ENCODE measurements around the gene ARL15. TPM values are rescaled to one million over a fixed set of nuclear protein-coding genes. Genes with fewer than 3 reads are reported as not detected.
A peak's percentile ranks its signal among the peaks of the same experiment; 100 is the strongest.

ARL15 gene
- total and polyA plus RNA-seq, 3 experiments from 2014 or later: 5.6 to 18.8 (median 6.5) TPM

DNA sequence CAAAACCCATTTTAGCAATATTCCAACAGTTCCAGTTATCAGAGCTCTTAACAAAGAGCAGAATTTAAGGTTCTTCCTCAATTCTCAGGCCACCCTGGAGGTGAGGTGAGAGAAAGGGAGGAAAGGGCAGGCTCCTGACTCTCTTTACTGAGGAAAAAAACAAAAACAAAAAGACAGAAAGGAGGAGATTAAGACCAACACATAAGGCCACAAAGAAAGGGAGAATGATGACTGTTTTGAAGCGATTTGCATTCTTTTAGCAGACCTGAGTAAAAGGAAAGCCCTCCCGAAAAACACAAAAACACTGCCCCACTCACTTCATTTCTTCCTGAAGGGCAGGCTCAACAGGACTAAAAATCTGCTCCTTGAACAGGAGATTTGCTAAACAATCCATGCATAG lies 300.5 kb downstream of the ARL15 start:
- Mint-ChIP-seq H3K27ac (peak overlapping the region in 3 of 8 donors; percentile 1 to 91 (median 40)), H3K9me3 (peaks cover 2 to 10% (median 7%) of the 10 kb centered on the region in 5 donors), H3K27me3 (no peaks in the 10 kb centered on the region), H3K4me1 (no peaks in the 10 kb centered on the region), H3K36me3 (peaks cover 6 to 27% (median 17%) of the 10 kb centered on the region in 3 donors), H3K4me3 (no peak overlapping the region)
- no peaks in the 10 kb centered on the region for H3K36me3 ChIP-seq (ENCODE audit: insufficient read depth, low read length)
- DNase-seq: no peak
- CTCF ChIA-PET: no interaction called here
- no peak overlapping the region for H3K4me3 ChIP-seq (ENCODE audit: low read length)
- no peak overlapping the region for H3K27ac ChIP-seq (ENCODE audit: low read depth, low read length)
- H3K27me3 ChIP-seq (ENCODE audit: insufficient read depth, low read length, poor library complexity, severe bottlenecking): no peaks in the 10 kb centered on the region
- POLR2A ChIA-PET: no interaction called here
- H3K4me1 ChIP-seq (ENCODE audit: insufficient read depth, low read length): no peaks in the 10 kb centered on the region
- H3K9me3 ChIP-seq (ENCODE audit: low read length): no peaks in the 10 kb centered on the region

GRCh38 chr5:54009357-54009756 lies 301.0 kb downstream of the ARL15 start:
- H3K9me3 Mint-ChIP-seq: peaks cover 0 to 7% (median 6%) of the 10 kb centered on the region in 5 donors
- no peaks in the 10 kb centered on the region for H3K9me3 ChIP-seq (ENCODE audit: low read length)
- H3K4me3 ChIP-seq (ENCODE audit: low read length): no peak overlapping the region
- CTCF ChIA-PET: no interaction called here
- peaks cover 6 to 26% (median 16%) of the 10 kb centered on the region in 3 donors for H3K36me3 Mint-ChIP-seq
- H3K27me3 ChIP-seq (ENCODE audit: insufficient read depth, low read length, poor library complexity, severe bottlenecking): no peaks in the 10 kb centered on the region
- POLR2A ChIA-PET: no interaction called here
- H3K4me1 ChIP-seq (ENCODE audit: insufficient read depth, low read length): no peaks in the 10 kb centered on the region
- H3K27ac Mint-ChIP-seq: no peak overlapping the region
- no peak overlapping the region for H3K27ac ChIP-seq (ENCODE audit: low read depth, low read length)
- H3K27me3 Mint-ChIP-seq: no peaks in the 10 kb centered on the region
- H3K4me3 Mint-ChIP-seq: no peak overlapping the region
- no peaks in the 10 kb centered on the region for H3K4me1 Mint-ChIP-seq
- H3K36me3 ChIP-seq (ENCODE audit: insufficient read depth, low read length): no peaks in the 10 kb centered on the region
- DNase-seq: no peak

DNA sequence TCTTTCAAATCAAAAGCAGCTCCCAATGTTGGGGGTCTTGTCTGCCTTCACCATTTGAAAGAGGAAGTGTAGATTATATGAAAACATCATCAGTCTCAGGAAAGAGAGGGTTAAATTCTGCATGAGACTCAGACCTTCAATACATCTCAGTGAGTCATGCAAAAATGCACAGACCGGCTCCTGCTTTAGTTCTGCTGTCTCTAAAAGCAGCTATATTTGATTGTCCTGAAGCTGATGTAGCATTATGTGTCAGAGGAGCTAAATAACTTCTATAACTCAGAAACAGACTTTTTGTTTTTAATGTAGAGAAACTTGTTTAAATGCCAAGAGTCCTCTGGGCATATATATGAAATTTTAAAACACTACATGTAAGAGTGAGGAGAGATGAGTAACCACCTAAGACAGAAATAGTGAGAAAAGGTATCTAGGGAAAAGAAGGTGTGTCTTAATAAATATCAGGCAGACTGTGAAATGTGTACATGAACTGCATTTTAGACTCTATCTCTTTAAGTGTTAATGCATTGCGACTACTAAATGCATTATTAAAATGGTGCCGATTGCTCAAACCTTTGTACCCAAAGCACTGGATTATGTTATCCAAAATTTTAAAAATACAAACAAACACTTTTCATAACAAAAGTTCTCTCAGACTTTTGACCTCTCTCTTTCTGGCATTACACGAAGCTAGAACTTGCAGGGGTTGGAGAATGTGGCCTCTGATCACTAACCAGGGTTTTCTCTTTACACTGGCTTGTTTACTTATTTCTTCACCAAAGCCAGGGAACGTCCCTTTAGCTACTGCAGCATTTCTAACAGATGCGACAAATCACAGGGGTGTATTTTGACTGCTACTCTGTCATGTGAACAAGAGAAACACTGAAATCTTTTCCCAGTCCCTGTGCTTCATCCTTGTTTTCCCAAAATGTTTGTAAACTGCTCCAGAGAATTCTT lies 302.3 kb downstream of the ARL15 start:
- H3K9me3 ChIP-seq (ENCODE audit: low read length): no peaks in the 10 kb centered on the region
- Mint-ChIP-seq H3K27me3 (no peaks in the 10 kb centered on the region), H3K36me3 (peaks cover 1 to 20% (median 7%) of the 10 kb centered on the region in 3 donors), H3K27ac (no peak overlapping the region), H3K4me3 (no peak overlapping the region), H3K4me1 (no peaks in the 10 kb centered on the region), H3K9me3 (no peaks in the 10 kb centered on the region)
- POLR2A ChIA-PET: no interaction called here
- DNase-seq: no peak
- no peak overlapping the region for H3K4me3 ChIP-seq (ENCODE audit: low read length)
- CTCF ChIA-PET: no interaction called here
- H3K27ac ChIP-seq (ENCODE audit: low read depth, low read length): no peak overlapping the region
- H3K4me1 ChIP-seq (ENCODE audit: insufficient read depth, low read length): no peaks in the 10 kb centered on the region
- no peaks in the 10 kb centered on the region for H3K36me3 ChIP-seq (ENCODE audit: insufficient read depth, low read length)
- H3K27me3 ChIP-seq (ENCODE audit: insufficient read depth, low read length, poor library complexity, severe bottlenecking): no peaks in the 10 kb centered on the region

DNA sequence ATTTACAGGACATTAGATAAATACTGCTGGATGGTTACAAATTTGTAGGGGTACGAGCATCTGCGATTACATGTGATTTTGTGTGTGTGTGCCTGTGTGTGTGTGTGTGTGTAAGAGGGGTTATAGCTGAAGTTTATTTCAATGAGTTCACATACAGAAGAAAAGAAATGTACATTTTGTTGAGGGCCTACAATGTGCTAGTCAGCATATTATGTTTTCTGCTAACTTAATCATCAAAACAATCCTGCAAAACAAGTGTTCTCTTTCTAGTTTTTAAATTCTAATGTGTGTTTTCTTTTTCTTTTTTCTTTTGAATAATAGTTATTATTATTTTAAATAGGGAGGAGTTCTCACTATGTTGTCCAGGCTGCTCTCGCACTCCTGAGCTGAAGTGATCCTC lies 305.7 kb downstream of the ARL15 start:
- CTCF ChIA-PET: no interaction called here
- Histone ChIP-seq H3K4me3 (ENCODE audit: low read length) (no peak overlapping the region), H3K27me3 (ENCODE audit: insufficient read depth, low read length, poor library complexity, severe bottlenecking) (no peaks in the 10 kb centered on the region), H3K36me3 (ENCODE audit: insufficient read depth, low read length) (no peaks in the 10 kb centered on the region), H3K9me3 (ENCODE audit: low read length) (no peaks in the 10 kb centered on the region), H3K4me1 (ENCODE audit: insufficient read depth, low read length) (no peaks in the 10 kb centered on the region), H3K27ac (ENCODE audit: low read depth, low read length) (no peak overlapping the region)
- DNase-seq: no peak
- Mint-ChIP-seq H3K27me3 (no peaks in the 10 kb centered on the region), H3K4me1 (no peaks in the 10 kb centered on the region), H3K4me3 (no peak overlapping the region), H3K9me3 (no peaks in the 10 kb centered on the region), H3K27ac (no peak overlapping the region), H3K36me3 (peaks cover 4 to 17% (median 5%) of the 10 kb centered on the region in 3 donors)
- POLR2A ChIA-PET: no interaction called here

DNA sequence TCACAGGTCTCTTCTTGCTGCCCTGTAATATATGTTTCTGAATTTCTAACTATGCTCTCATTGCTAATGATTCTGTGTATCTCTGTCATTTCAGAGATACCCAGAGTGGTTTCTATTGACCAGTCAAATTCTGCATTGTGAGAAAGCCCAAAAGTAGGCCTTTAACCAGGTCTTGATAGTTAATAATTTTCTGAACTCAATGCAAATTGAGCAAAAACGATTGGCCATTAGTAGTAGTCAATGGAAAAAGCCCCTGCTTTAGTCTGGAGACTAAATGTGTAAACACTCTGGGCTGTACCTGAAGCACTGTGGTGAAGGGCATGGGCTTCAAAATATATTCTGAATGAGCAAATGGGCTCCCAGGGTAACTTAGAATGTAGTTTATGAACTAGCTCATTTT lies 307.6 kb downstream of the ARL15 start:
- Histone ChIP-seq H3K9me3 (ENCODE audit: low read length) (no peaks in the 10 kb centered on the region), H3K4me1 (ENCODE audit: insufficient read depth, low read length) (no peaks in the 10 kb centered on the region), H3K36me3 (ENCODE audit: insufficient read depth, low read length) (no peaks in the 10 kb centered on the region), H3K4me3 (ENCODE audit: low read length) (no peak overlapping the region), H3K27ac (ENCODE audit: low read depth, low read length) (no peak overlapping the region), H3K27me3 (ENCODE audit: insufficient read depth, low read length, poor library complexity, severe bottlenecking) (no peaks in the 10 kb centered on the region)
- no peak for DNase-seq
- CTCF ChIA-PET: no interaction called here
- POLR2A ChIA-PET: no interaction called here
- H3K36me3 Mint-ChIP-seq: peaks cover 6 to 20% (median 7%) of the 10 kb centered on the region in 3 donors
- H3K4me3 Mint-ChIP-seq: no peak overlapping the region
- no peak overlapping the region for H3K27ac Mint-ChIP-seq
- peaks cover 0 to 2% (median 0%) of the 10 kb centered on the region in 5 donors for H3K9me3 Mint-ChIP-seq
- no peaks in the 10 kb centered on the region for H3K27me3 Mint-ChIP-seq
- H3K4me1 Mint-ChIP-seq: no peaks in the 10 kb centered on the region

GRCh38 chr5:54001976-54002775 lies 308.2 kb downstream of the ARL15 start:
- CTCF ChIA-PET: no interaction called here
- H3K9me3 Mint-ChIP-seq: peaks cover 0 to 2% (median 0%) of the 10 kb centered on the region in 5 donors
- H3K4me3 Mint-ChIP-seq: no peak overlapping the region
- H3K4me1 ChIP-seq (ENCODE audit: insufficient read depth, low read length): no peaks in the 10 kb centered on the region
- no peaks in the 10 kb centered on the region for H3K4me1 Mint-ChIP-seq
- no peaks in the 10 kb centered on the region for H3K27me3 Mint-ChIP-seq
- H3K27me3 ChIP-seq (ENCODE audit: insufficient read depth, low read length, poor library complexity, severe bottlenecking): no peaks in the 10 kb centered on the region
- no peak for DNase-seq
- H3K9me3 ChIP-seq (ENCODE audit: low read length): no peaks in the 10 kb centered on the region
- H3K27ac Mint-ChIP-seq: no peak overlapping the region
- peaks cover 6 to 20% (median 7%) of the 10 kb centered on the region in 3 donors for H3K36me3 Mint-ChIP-seq
- H3K4me3 ChIP-seq (ENCODE audit: low read length): no peak overlapping the region
- H3K36me3 ChIP-seq (ENCODE audit: insufficient read depth, low read length): no peaks in the 10 kb centered on the region
- POLR2A ChIA-PET: no interaction called here
- H3K27ac ChIP-seq (ENCODE audit: low read depth, low read length): no peak overlapping the region

DNA sequence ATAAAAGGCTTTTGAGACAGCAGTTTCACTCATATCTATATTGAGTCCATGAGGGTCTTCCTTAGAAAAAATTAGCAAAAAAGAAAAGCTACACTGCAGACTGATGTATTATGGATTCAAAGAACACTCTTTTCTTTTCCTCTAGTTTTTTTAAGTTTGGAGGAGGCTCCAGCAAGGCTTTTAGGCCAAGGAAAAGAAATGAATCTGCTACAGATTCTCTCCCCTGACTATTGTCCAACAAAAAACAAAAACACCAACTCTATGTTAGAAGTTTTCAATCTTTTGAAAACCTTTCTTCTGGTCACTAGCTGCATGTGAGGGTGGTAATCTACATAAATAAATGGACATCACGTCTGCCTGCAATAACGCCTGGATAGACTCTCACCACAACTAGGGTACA lies 310.4 kb downstream of the ARL15 start:
- H3K36me3 Mint-ChIP-seq: peaks cover 8 to 20% (median 11%) of the 10 kb centered on the region in 3 donors
- Histone ChIP-seq H3K4me1 (ENCODE audit: insufficient read depth, low read length) (no peaks in the 10 kb centered on the region), H3K27ac (ENCODE audit: low read depth, low read length) (no peak overlapping the region), H3K9me3 (ENCODE audit: low read length) (no peaks in the 10 kb centered on the region), H3K4me3 (ENCODE audit: low read length) (no peak overlapping the region), H3K27me3 (ENCODE audit: insufficient read depth, low read length, poor library complexity, severe bottlenecking) (no peaks in the 10 kb centered on the region), H3K36me3 (ENCODE audit: insufficient read depth, low read length) (no peaks in the 10 kb centered on the region)
- H3K9me3 Mint-ChIP-seq: peaks cover 0 to 2% (median 0%) of the 10 kb centered on the region in 5 donors
- no peaks in the 10 kb centered on the region for H3K27me3 Mint-ChIP-seq
- no peak overlapping the region for H3K4me3 Mint-ChIP-seq
- no peaks in the 10 kb centered on the region for H3K4me1 Mint-ChIP-seq
- ChIA-PET CTCF (no interaction called here), POLR2A (no interaction called here)
- no peak overlapping the region for H3K27ac Mint-ChIP-seq
- no peak for DNase-seq

Data from CD8-positive, alpha-beta memory T cell (primary cell).